Adrenal gland (tissue), 5 donors: ENCODE measurements around the gene MGAT5.

Source experiments
- POLR2A ChIP-seq, 2 donors: fragments of 450-650 bp; IDR thresholded peaks; one replicate each; pipeline ENCODE4 v1.6.1; 2017; ENCODE audit warnings: antibody characterized with exemption in 2 of 2, mild to moderate bottlenecking in 2 of 2, moderate library complexity in 1 of 2
- TF ChIP-seq, protein P1 (sequence below), 6 experiments: fragments of 450-650 bp in 4 of 6; fragments of 200-600 bp in 2 of 6; sonication (generic) in 1 of 6; IDR thresholded peaks; 1 replicate in 5 of 6; 2 replicates in 1 of 6; pipeline versions ENCODE4 v1.5.1 to v1.8.0; 2016 to 2021; ENCODE audit warnings: antibody characterized with exemption in 6 of 6, mild to moderate bottlenecking in 2 of 6, moderate library complexity in 1 of 6
- donor health status: DM: no; HTN: no; CAD: no.

DNA sequence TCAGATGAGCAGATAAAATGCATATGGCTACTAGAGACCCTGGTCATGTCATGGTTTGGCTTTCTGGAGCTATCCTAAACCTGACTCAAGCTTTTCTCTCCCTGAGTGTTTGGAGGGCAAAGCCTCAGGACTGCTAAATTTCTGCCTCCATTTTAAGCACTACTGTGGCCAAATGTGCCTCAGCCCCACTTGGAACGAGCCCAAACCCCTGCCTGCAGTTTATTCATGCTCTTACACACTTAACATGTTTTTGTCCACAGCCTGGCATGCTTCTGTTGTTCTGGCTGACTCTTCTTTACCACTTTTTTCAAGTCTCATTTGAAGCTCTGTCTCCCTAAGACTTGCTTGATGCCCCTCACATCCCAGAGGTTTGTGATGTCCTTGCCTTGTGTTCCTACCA, 24.7 kb downstream of the MGAT5 start:
- TF ChIP-seq, protein P1, sequence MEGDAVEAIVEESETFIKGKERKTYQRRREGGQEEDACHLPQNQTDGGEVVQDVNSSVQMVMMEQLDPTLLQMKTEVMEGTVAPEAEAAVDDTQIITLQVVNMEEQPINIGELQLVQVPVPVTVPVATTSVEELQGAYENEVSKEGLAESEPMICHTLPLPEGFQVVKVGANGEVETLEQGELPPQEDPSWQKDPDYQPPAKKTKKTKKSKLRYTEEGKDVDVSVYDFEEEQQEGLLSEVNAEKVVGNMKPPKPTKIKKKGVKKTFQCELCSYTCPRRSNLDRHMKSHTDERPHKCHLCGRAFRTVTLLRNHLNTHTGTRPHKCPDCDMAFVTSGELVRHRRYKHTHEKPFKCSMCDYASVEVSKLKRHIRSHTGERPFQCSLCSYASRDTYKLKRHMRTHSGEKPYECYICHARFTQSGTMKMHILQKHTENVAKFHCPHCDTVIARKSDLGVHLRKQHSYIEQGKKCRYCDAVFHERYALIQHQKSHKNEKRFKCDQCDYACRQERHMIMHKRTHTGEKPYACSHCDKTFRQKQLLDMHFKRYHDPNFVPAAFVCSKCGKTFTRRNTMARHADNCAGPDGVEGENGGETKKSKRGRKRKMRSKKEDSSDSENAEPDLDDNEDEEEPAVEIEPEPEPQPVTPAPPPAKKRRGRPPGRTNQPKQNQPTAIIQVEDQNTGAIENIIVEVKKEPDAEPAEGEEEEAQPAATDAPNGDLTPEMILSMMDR (IDR thresholded peaks at IDR 0.05): no peak
- no peak for TF ChIP-seq POLR2A (IDR thresholded peaks at IDR 0.05)
